ENCODE measurements around the gene ATN1.

GRCh38 chr12:6936194-6936635 is 8.5 kb downstream of the ATN1 start:
- TF ChIP-seq ZBTB7A (IDR thresholded peaks at IDR 0.05; ENCODE audit: low read depth) (no peak), TCF12 (IDR thresholded peaks at IDR 0.05; ENCODE audit: low read depth) (no peak), FOXM1 (IDR thresholded peaks at IDR 0.05; ENCODE audit: borderline replicate concordance, low read depth) (no peak), EP300 (IDR thresholded peaks at IDR 0.05; ENCODE audit: borderline replicate concordance) (no peak), RAD21 (IDR thresholded peaks at IDR 0.05; ENCODE audit: low read depth) (no peak), TEAD4 (IDR thresholded peaks at IDR 0.05) (no peak), MAX (IDR thresholded peaks at IDR 0.05) (no peak), REST (IDR thresholded peaks at IDR 0.05; ENCODE audit: low read depth) (no peak), EGR1 (IDR thresholded peaks at IDR 0.05) (no peak), CREB1 (IDR thresholded peaks at IDR 0.05; ENCODE audit: low read depth) (no peak)
